ENCODE results near the gene KRTAP9-8.
"Not testable (repeated sequence)": the region's sequence is repeated elsewhere in the genome, so short reads cannot be mapped to it uniquely, and the experiment has no call there.

KRTAP9-8 gene

GRCh38 chr17:41255381-41256290 lies 17.8 kb downstream of the KRTAP9-8 start, which contains the start of gene KRTAP9-9:
KRTAP9-9 (plus strand) TSS chr17:41255384.
- not testable (repeated sequence) for DNase-seq (ENCODE audit: low read depth)

- no peak for DNase-seq (ENCODE audit: low read depth)
These were observed 18.5 kb downstream of the KRTAP9-8 start for GRCh38 chr17:41256291-41256685.

- DNase-seq (ENCODE audit: low read depth), result no peak
These were observed 20.6 kb downstream of the KRTAP9-8 start for GRCh38 chr17:41258406-41258805.

- DNase-seq (ENCODE audit: low read depth), result no peak
These were observed 25.4 kb downstream of the KRTAP9-8 start for GRCh38 chr17:41263212-41263611.

- no peak for DNase-seq (ENCODE audit: low read depth)
These were observed 26.8 kb downstream of the KRTAP9-8 start for GRCh38 chr17:41264599-41264998.

GRCh38 chr17:41265078-41265477 lies 27.3 kb downstream of the KRTAP9-8 start, which contains the start of gene KRTAP9-6:
KRTAP9-6 (plus strand) TSS chr17:41265378; CDS start chr17:41265378, 0 bp downstream.
- DNase-seq (ENCODE audit: low read depth), result no peak

GRCh38 chr17:41267711-41268110 lies 29.9 kb downstream of the KRTAP9-8 start:
- no peak for DNase-seq (ENCODE audit: low read depth)

- not testable (repeated sequence) for DNase-seq (ENCODE audit: low read depth)
These were observed 33.5 kb downstream of the KRTAP9-8 start for GRCh38 chr17:41271323-41271722.

- DNase-seq (ENCODE audit: low read depth), result no peak
These were observed 34.1 kb downstream of the KRTAP9-8 start for GRCh38 chr17:41271858-41272257.

- DNase-seq (ENCODE audit: low read depth), result not testable (repeated sequence)
These were observed 37.9 kb downstream of the KRTAP9-8 start, which contains the start of gene KRTAP9-7 for GRCh38 chr17:41275648-41276190. KRTAP9-7 (plus strand) TSS chr17:41275698; CDS start chr17:41275698, 0 bp downstream.

- no peak for DNase-seq (ENCODE audit: low read depth)
These were observed 40.6 kb downstream of the KRTAP9-8 start for GRCh38 chr17:41278176-41278955.

GRCh38 chr17:41284043-41284442 lies 46.2 kb downstream of the KRTAP9-8 start:
- DNase-seq (ENCODE audit: low read depth), result no peak

- DNase-seq (ENCODE audit: low read depth), result no peak
These were observed 46.7 kb downstream of the KRTAP9-8 start for GRCh38 chr17:41284546-41284945.

GRCh38 chr17:41287050-41287449 lies 49.3 kb downstream of the KRTAP9-8 start:
- DNase-seq (ENCODE audit: low read depth), result no peak

Measured in activated T-cell treated with anti-CD3 and anti-CD28 coated beads for 1 hour (primary cell).